Raji (cell line): ENCODE data around the gene CDC25C.

Source experiments
- POLR2A ChIP-seq: IDR thresholded peaks from 2 replicates; pipeline ENCODE4 v1.6.1; 2011; ENCODE audit warnings: low read depth, low read length, control low read depth; ENCODE audit not compliant: insufficient read depth

CDC25C gene

DNA sequence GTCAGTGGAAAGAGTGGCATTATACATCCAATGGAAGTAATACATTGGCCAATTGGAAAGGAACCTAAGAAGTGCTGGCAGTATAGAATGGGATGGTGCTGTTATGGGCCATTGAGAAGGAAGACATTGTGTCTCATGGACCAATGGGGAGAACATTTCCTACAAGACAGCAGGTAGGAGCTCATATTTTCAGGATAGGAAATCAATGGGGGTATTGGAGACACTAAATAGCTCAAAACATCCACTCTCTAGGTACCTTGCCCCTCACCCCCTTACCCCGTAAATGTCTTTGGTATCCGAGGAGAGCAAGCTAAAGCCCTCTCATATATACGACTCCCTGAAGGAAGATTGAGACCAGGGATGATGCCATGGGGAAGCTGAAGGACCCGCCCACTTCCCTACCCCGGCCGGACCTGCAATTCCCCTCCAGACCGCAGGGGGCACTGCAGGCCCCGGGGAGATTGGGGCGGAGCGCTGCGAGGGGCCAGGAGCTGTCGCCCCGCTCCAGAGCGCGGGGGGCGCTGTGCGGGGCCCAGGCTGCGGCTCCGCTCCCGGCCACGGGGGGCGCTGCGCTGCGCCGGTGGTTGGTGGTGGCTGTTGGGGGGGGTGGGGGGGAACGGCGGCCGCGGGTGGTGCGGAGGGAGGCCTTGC lies 20.6 kb upstream of the CDC25C start, which contains the start of gene KDM3B:
KDM3B (plus strand) TSS at position 615 of the 651 bp plus-strand sequence. CDS start 111 bp downstream, outside the sequence.
- 0 out of 2 replicates have a peak, but pooled peaks have one; percentile 35 for TF ChIP-seq POLR2A

DNA sequence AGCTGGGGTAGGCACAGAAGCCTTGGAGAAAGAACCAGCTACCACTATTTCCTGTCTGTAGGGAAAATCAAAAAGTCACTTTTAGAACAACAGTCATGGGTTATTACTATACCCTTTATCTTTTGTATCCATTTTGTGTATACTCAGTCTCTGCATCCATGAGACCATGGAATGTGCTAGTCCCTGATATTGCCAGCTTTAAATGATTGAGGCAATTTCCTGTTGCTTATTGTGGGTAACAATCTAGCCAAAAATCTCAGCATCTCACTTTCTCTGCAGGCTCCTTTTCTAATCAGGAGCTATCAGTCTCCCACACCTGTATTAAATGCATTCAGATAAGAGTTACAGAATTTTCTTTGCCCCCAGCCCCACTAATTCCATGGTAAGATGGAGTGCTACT lies 19.9 kb upstream of the CDC25C start:
- TF ChIP-seq POLR2A = no peak

DNA sequence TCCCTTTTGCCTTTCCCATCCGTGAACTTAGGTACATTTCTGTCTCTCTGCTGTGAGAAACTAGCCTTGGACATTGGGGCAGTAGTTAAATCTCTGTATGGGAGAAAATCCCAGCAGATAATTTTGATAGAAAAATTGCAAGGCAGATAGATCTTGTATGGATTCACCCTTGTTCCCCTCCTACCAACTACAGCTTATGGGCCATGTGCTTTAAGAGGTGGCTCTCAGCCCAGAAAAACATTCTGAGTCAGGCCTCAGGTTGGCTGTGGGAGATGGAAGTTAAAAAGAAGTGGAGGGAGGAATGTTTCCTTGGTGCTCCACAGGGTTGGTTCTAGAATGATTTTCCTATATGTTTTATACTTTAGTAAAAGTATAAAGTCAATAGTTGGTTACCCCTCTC lies 19.5 kb upstream of the CDC25C start:
- no peak for TF ChIP-seq POLR2A

DNA sequence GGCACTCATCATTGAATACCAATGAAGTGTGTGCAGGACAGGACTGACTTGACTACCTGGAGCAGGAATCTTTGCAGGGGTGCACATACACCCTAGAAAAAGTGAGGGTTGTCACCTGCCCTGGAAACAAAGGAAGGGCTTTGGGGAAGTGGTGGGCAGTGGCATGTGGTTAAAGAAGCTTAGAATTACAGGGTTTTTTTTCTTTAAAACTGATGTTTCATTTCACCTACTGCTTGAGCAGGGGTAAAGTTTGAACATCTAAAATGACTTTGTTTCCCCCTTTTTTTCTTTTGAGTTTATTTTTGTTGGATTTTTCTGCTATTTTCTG lies 18.9 kb upstream of the CDC25C start:
- no peak for TF ChIP-seq POLR2A

DNA sequence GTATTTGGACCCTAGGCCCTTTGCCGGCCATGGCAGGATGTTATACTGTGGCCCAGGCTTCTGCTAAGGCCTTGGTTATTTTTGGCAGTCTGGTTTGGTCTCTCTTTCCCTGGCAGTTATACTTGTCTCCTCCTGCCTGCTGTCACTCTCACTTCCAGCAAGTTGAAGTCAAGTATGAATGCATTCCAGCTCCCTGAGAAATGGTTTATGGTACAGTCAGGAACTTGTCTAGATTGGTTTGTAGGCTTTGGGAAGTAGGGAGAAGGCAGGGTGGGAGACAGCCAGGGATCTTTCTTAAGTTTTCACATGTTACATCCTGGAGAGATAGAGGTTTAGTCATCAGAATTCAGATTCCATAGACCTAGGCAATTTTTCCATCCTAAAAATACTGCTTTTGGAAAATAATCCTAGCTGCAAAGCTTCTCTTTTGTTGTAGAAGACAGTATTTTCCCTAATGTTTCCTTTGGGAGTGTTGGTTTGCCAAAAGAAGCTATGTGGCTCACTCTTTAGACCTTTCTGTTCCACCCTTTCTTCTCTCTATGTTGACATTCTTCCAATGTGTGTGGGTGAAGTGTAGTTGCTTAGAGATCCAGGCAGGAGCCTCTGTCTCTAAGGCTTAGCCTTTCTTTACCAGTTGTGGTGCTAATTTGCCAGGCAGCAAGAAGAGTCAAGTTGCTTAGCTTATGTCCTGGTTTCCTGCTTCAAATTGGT lies 18.4 kb upstream of the CDC25C start:
- no peak for TF ChIP-seq POLR2A

DNA sequence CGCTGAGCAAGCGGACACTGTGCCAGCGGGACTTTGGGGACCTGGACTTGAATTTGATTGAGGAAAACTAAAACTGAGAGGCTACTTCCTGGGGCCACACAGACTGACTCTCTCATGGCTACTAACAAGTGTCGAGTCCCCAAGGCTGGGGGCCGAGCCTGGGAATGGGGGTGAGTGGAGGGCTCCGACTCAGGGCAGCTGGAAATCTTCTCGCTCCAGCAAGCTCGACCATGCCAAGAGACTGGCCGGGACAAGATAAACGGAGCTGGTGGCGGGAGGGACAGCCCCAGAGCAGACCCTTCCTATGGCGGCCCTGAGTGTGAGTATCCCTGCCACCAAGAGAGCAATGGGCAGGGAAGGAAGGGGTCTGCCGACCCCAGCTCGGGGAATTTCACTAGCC lies 15.3 kb upstream of the CDC25C start:
- TF ChIP-seq POLR2A = no peak

DNA sequence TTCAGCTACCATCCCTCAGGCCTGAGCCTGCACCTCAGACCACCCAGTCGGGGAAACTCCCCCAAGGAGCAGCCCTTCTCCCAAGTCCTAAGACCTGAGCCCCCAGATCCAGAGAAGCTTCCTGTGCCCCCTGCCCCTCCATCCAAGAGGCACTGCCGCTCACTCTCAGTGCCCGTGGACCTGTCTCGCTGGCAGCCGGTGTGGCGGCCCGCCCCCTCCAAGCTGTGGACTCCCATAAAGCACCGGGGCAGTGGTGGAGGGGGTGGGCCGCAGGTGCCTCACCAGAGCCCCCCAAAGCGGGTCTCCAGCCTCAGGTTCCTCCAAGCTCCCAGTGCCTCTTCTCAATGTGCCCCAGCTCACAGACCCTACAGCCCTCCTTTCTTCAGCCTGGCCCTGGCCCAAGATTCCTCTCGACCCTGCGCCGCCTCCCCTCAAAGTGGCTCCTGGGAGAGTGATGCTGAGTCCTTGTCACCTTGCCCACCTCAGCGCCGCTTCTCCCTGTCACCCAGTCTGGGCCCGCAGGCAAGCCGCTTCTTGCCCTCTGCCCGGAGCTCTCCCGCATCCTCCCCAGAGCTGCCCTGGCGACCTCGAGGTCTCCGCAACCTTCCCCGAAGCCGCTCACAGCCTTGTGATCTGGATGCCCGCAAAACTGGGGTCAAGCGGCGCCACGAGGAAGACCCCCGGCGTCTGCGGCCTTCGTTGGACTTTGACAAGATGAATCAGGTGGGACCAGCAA lies 13.5 kb upstream of the CDC25C start:
- no peak for TF ChIP-seq POLR2A

DNA sequence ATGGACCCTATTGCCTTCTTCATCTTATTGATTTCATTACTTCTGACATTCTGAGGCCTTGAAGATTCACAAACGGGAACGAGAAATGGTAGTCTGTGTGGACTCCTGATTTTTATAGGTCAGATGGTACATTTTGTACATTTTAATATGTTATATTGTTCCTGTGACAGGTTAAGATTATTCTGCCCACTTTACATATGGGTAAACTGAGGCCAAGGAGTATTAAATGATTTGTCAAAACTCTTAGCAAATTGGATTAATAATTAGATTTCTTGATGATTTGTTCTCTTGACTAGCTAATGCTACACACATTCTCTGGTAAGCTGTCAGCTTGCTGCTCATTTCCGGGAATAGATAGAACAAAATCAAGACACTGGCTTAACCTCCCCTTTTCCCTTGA lies 8.4 kb upstream of the CDC25C start:
- TF ChIP-seq POLR2A = no peak

DNA sequence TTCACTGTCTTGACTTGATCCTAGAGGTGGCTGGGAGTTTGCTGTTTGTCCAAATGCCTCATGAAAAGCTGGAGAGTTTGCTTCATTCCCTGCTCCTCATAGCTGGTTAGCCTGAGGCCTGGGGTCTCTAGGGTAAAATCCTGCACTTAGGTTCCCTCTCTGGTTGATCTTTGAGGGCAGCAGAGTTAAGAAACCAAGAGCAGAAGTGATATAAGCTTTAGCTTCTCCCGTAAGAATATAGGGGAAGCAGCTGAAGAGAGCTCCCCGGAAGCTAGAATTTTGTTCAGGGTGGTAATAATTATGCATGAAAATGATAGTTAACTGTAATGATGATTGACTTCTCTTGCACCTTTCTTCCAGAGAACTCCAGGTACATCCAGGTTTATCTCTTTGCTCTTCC lies 7.9 kb upstream of the CDC25C start:
- TF ChIP-seq POLR2A = no peak

DNA sequence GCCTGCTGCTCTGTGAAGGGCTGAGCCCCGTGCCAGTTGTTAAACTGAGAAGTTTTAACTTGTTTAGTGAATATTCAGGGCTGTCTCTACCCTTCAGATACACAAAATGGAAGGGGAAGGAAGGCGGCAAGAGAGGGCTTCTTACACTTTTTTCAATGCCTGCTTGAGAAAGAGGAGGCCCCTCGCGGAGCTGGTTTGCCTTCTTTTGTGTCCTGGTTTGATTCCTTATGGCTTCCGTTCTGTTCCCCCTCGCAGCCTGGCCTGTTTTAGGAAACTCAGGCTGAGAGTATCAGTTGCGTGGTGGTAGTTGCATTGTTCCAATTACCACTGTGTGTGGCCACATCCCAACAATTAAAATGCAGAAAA lies 7.5 kb upstream of the CDC25C start:
- TF ChIP-seq POLR2A = no peak

DNA sequence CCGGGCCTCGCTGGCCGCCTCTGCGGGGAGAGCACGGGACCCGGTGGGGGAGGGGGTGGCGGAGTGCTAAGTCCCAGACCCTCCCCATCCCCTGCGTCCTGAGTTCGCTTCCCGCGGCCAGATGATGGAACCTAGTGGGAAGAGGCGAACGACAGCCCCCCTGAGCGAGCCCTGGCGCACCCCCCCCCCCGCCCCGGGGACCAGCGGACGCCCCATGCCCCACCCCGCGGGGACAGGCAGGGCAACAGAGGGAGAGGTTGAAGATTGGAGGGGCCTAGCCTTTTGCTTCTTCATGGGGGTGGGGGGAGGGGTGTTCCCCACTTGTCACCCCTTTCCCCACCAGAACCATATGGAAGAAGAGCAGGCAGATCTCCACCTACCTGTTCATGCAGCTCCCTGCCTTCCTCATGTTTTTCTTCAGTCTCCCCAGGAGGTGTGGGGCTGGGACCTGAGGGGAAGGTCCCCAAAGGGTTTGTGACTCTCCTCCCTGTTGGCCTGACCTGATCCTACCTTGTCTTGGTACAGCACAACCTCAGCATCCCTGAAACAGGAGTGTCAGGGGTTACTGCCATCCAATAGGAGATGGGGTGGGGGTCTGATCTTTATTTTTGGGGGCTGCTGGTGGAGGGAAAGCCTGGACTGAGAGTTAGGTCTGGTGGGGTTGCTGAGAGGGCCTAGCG lies 6.9 kb upstream of the CDC25C start:
- no peak for TF ChIP-seq POLR2A

DNA sequence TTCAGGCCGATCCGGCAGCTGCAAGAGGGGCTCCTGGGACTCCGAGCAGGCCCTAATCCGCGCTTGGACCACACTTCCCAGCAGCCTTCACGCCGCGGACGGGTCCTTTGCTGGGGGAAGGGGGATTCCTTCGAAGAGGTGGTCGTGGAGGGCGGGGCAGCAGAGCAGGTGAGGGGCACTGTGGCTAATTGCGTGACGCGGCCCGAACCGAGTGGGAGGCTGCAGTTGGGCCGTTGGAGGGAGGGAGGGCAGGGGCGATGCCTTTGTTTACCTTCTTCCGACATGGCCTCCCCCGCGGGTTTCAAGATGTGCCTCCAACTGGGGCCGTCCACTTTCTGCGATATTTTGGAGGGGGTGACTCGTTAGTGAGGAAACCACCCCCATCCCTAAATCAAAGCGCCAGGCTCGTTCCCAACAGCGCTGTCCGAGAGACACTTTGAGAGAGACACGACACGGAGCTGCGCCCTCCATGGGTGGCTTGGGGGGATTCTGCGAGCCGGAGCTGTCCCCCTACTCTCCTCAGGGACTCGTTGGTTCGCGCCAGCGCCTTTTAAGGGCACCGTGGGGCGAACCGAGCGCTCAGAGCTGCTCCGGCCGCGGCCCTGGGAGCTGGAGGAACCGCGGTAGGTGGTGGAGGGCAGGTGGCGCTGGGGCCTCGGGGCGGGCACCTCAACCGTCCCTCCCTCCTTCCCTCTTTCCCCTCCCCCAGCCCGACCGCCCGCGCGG lies 6.2 kb upstream of the CDC25C start, which contains the start of gene FAM53C:
FAM53C (plus strand) TSS at position 582 of the 726 bp plus-strand sequence. CDS start 3,070 bp downstream, outside the sequence.
- peak; percentile 100 for TF ChIP-seq POLR2A

DNA sequence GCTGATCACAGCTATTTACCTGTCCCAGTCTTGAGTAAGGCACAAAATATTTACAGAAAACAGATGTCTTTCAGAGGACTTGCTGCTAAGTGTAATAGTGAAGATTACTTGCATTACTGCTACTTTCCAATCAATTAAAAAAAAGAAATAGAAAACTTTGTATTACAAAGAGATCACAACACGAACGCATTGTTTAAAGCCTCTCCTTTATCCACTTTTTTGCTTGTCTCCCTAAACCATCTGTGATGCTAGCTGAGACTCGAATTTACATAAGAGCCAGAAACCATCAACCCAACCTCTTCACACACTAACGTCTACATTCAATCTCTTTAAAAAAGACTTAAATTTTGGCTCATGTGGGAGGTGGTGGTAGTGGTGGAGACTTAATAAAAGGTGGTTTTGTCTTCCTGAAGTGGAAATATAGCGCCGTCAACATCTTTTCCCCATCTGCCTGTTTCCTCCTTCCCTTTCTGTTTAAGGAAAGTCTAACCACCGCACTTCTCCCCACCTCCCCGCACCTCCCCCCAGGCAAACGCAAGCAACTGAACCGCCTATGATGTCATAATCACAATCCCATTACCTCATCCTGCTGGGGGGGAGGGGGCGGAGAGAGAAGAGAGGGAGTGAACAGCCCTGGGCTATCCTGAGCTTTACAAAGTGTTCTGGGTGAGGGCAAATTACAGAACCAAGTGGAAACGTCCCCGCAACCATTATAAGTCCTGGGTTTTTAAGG lies 5.5 kb upstream of the CDC25C start:
- TF ChIP-seq POLR2A = no peak

DNA sequence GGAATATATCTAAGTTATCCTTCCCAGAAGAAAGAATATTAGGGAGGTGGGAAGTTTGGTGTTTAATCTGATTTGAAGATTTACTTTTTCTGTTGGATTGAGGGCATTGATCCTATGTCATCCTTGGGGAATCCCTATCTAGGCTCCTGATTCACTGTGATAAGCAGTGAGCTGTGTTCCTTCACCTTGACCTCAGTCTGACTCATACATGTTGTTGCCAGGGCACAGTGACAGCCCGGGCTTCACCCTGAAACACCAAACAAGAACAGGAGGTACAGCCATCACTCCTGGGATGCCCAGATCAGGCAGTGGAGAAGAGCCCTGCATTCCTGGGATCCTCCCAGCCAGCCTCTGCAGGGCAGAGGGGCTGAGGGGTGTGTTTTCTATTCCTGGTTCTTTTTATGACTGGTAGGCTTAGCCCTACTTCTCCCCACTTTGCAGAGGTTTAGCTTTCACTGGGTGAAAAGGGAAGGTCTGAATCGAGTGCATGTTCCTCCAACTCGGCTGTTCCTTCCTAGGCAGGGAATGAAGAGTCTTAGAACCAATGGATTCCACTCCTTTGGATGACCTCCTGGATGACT lies 3.4 kb upstream of the CDC25C start:
- TF ChIP-seq POLR2A = no peak
